Stimulated activated CD4-positive, alpha-beta T cell treated with anti-CD3 and anti-CD28 coated beads, Interleukin-15, amount 100 ng/mL, for 1 hour (primary cell): ENCODE measurements around the gene EPC2.

Source experiments
- DNase-seq, 2 donors: peaks; one replicate each; pipeline ENCODE4 v3.0.0-alpha.2; 2020; ENCODE audit warnings: low read depth in 1 of 2, low spot score in 1 of 2

The EPC2 gene

DNA sequence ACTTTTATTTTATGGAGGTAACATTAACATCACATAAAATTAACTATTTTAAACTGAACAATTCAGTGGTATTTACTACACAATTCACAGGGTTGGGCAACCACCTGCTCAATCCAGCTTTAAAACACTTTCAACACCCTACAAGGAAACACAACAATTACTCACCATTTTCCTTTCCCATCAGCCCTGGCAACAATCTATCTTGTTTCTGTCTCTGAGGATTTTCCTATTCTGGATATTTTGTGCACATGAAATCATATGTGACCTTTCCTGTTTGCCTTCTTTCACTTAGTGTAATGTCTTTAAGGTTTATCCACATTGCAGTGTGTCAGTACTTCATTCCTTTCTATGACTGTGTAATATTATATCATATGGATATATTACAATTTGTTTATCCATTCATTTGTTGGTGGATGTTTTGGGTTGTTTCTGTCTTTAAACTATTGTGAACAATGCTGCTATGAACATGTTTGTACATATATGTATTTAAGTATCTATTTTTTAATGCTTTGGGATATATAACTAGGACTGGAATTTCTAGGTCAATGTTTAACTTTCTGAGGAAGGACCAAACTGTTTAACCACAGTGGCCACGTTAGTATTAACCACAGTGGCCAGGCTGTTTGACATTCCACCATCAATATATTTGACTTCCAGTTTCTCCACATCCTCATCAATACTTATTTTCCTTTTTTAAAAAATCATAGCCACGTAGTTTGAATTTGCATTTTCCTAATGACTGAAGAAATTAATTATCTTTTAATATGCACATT is 158.1 kb downstream of the EPC2 start:
- DNase-seq = no peak

DNA sequence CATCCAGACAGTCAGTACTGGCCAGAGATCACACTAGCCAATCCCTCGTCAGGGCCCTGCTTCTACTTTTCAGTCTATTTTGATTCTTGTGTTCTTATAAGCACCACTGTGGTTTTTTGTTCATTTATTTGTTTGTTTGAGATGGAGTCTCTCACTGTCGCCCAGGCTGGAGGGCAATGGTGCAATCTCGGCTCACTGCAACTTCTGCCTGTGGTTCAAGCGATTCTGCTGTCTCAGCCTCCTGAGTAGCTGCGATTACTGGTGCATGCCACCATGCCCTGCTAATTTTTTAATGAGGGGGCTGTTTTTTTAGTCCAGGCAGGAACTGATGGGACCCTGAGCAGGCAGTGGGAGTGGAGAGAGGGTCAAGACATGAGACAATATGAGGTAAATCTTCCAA is 165.5 kb downstream of the EPC2 start:
- no peak for DNase-seq

DNA sequence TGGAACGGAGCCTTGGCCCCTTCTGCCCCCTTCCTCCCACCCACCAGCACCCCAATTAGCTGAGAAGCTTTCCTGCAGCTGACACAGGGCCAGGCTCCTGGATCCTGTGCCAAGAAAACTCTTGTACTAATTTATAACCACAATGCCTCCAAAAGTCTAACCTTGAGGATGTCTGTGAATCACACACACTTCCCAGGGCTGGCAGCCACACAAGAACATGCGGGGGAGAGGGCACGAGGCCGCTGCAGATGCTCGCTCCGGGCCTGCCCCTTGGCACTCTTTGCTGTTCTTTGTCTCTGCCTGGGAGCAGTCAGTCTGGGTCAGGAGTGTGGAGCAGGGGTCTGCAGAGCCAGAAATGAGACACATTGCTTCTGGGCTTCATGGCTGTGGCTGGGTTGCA is 167.8 kb downstream of the EPC2 start:
- DNase-seq = no peak

DNA sequence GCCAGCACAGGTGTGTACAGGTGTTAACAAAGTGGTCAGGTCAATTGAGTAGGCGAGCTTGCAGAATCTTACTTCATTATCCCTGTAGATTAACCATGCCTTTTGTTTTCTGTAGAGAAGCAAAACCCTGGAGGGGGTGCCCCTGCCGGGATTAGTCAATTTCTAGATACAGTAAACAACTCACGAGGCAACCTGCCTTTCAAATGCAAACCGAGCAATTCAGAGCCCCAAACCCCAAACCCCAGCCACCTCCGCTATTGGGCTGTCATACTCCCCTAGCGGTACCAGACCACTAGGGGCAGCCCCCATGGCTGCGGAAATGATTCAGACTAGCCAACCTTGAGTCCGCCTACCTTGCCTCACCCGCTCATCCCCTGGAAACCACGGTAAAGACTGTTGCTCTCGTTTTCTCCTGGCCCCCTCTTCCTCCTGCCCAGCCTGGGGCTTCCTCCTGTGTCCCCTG is 169.1 kb downstream of the EPC2 start:
- peak; percentile 30 to 40 for DNase-seq

DNA sequence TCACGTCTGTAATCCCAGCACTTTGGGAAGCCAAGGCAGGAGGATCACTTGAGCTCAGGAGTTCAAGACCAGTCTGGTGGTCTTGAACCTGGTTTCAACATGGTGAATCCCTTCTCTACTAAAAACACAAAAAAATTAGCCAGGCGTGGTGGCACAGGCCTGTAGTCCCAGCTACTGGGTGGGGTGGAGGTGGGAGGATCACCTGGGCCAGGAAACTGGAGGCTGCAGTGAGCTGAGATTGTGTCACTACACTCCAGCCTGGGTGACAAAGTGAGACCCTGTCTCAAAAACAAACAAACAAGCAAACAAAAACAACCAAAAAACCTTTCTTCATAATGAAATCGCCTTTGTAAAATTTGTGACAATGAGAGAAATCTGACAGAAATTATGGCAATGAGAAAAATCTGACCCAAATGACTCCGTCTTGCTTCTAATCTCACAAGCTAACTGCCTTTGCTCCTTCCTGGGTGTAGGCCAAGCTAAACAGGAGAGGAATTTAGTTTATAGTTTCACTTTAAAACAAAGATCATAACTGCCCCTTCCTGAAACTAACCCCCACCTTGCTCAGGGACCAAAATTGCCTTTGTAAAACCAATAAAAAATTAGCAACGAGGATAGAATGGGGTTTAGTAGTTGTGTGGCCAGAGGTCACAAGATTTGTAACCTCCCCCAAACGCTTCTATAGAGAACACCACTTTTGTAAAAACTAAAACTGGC is 169.8 kb downstream of the EPC2 start:
- no peak for DNase-seq

DNA sequence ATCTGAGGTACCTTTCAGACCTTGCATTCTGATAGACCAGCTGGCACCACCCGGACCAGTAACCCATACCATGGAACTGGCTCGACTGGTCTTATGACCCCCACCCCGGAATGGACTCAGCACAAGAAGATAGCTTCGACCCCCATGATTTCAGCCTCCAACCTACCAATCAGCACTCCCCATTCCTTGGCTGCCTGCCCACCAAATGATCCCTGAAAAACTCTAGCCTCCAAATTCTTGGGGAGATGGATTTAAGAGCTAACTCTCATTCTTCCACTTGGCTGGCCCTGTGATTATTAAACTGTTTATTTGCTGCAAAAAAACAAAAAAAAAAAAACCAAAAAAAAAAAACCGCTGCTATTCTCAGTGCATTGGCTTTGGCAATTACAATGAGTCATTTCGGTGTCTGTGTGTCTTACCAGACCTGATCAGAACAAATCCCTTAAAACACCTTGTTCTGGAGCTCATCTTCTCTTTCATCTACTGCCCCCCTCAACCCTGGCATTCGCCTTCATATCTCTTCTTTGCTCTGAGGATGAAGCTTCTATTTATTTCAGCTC is 170.4 kb downstream of the EPC2 start:
- no peak for DNase-seq

DNA sequence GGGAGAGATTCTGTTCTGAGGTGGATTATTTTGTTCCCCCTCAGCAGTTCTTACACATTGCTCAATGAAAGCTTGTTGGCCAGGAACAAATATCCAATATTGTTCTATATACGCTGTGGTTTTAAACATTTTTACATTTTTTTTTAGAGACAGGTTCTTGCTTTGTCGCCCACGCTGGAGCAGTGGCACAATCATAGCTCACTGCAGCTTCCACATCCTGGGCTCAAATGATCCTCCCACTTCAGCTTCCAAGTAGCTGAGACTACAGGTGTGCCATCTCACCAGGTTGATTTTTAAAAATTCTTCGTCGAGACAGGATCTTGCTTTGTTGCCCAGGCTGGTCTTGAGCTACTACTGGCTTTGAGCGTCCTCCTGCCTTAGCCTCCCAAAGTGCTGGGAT is 171.6 kb downstream of the EPC2 start:
- DNase-seq = no peak

DNA sequence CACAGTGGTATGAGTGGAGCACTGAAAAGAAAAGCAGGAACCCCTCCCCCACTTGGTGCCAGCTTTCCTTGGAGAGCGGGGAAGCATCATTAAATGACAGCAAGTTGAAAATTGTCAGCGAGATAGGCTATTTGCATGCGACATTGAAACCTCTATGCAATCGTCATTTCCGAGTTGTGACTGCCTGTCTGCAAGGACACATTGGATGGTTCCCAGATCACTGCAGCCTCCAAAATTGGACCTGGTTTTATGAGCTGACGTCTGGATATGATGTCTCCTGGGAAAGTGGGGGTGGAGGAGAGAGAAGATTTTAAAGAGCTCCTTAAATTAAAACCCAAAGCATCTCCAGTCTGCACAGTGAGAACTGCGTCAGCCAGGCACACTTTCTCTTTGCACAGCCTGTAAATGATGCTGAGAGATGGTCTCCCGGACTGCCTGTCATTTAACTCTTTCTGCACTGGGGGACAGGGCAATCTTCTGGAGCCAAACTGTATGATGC is 172.7 kb downstream of the EPC2 start:
- DNase-seq = no peak

DNA sequence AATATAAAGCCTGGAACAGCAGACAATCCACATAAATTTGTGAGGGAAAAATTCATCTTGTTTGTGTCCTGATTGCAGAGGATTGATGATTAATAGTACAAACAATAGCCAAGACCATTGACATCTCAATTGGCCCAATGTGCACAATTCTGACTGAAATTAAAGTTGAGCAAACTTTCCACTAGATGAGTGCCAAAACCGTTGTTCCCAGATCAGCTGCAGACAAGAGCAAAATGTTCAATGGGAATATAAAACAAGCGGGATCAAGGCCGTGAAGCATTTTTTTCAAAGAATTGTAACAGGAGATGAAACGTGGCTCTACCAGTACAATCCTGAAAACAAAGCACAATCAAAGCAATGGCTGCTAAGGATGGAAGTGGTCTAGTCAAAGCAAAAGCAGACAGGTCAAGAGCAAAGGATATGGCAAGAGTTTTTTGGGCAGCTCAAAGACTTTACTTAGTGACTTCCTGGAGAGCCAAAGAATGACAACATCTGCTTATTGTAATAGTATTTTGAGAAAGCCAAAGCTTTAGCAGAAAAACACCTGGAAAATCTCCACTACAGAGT is 174.6 kb downstream of the EPC2 start:
- no peak for DNase-seq

DNA sequence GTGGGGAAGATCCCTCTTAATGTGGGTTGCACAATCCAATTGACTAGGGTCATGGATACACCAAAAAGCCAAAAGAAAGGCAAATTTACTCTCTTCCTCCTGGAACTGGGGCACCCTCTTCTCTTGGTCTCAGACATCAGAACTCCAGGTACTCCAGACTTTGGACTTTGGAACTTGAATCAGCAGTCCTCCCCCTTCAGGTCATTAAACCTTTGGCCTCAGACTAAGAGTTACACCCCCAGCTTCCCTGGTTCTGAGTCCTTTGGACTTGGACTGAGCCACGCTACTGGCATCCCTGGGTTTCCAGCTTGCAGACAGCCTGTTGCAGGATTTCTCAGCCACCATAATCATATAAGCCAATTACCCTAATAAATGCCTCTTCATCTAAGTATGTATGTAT is 179.6 kb downstream of the EPC2 start:
- DNase-seq = no peak

DNA sequence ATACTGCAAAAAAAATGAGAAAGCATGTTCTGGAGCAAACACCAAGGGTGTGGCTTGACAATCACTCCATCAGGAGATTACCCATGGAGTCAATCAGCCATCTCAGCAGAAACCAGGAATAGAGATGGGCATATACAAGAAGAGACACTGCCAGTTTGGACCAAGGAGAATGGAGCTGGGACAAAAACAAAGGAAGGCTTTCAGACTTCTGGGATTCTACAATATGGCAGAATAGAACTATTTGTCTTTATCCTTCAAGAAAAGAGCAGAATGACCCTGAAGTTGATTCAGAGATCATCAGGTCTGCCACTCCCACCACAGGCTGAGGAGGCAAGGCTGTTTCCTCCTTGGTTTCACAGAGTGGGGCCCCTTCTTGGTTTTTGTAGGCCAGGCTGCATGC is 182.2 kb downstream of the EPC2 start:
- no peak for DNase-seq

DNA sequence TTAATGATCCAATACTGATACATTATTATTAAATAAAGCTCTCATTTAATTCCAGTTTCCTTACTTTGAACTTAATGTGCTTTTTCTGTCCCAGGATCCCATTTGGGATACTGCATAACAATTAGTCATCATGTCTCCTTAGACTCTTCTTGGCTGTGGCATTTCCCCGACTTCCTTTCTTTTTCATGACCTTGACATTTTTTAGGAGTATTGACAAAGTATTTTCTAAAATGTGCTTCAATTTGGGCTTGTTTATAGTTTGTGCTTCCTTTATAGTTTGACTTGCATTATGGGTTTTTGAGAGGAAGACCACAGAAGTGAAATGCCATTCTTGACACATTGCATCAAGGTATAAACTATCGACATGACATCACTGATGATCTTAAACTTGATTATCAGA is 184.4 kb downstream of the EPC2 start:
- DNase-seq = no peak

DNA sequence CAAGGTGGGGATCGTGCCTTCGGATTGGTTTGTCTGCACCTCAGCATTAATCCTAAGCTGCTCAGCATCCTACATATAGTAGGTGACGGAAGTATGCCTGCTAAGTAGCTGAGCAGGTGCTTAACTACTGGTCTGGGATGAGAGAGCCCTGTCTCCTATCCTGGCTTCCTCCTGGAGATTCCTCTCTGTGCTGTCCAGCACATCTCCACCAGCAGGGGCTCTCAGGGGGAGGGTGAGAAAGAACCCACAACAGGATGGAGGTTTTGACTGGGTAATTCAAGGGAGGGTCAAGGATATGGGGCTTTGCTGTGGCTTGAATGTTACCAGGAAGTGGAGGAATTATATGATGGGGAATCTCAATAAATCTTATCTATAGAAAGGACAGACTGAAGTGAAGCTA is 185.1 kb downstream of the EPC2 start:
- no peak for DNase-seq

DNA sequence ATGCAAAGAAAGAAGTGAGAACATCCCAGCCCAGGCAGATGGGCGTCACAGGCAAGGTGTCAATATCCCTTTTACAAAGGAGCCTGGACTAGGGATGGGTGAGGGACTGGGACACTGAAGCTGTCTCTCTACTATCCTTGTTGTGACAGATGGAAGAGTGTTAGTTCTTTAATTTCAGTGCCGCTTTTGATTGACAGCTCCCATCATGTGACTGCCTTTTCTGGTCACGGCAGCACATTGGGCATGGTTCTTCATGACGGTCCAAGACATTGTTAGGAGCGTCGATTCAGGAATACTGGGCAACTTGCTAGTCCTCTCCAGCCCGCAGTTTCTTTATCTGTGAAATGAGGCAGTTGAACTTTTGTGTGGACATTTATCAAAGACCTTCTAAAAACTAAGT is 188.1 kb downstream of the EPC2 start:
- DNase-seq = no peak
